Lung (tissue), 12 donors: ENCODE measurements around the gene PRXL2A. TPM values are rescaled to one million over a fixed set of nuclear protein-coding genes. Genes with fewer than 3 reads are reported as not detected.

Experiments
- ATAC-seq: fragments of 200-7000 bp; cut with Tn5 transposase; one replicate; pipeline ENCODE4 v1.9.1; 2020; ENCODE audit warnings: moderate number of reproducible peaks; ENCODE audit not compliant: insufficient read depth, low FRiP score
- DNase-seq, 3 donors: peaks; one replicate each; pipeline ENCODE4 v3.0.0-alpha.2; 2013 to 2017
- H3K27ac ChIP-seq, 2 donors: one replicate each; pipeline ENCODE4 v1.5.1; 2013; ENCODE audit warnings: mild to moderate bottlenecking in 2 of 2, moderate library complexity in 2 of 2, control low read depth in 1 of 2, inconsistent platforms in 1 of 2, low read depth in 1 of 2, low read length in 1 of 2
- H3K27me3 ChIP-seq, 3 donors: one replicate each; pipeline ENCODE4 v1.5.1; 2013; ENCODE audit warnings: low read length in 2 of 3; ENCODE audit not compliant: control insufficient read depth in 3 of 3, insufficient read depth in 3 of 3
- H3K36me3 ChIP-seq, 4 donors: one replicate each; pipeline ENCODE4 v1.5.1; 2013; ENCODE audit warnings: low read length in 4 of 4, mild to moderate bottlenecking in 1 of 4, moderate library complexity in 1 of 4; ENCODE audit not compliant: control insufficient read depth in 4 of 4, insufficient read depth in 4 of 4
- H3K4me1 ChIP-seq, 5 donors: one replicate each; pipeline ENCODE4 v1.5.1; 2013; ENCODE audit warnings: low read length in 5 of 5, mild to moderate bottlenecking in 2 of 5, moderate library complexity in 1 of 5; ENCODE audit not compliant: control insufficient read depth in 5 of 5, insufficient read depth in 5 of 5
- H3K4me3 ChIP-seq: one replicate; pipeline ENCODE4 v1.5.1; 2013; ENCODE audit warnings: mild to moderate bottlenecking, control low read depth, moderate library complexity
- H3K9ac ChIP-seq, 2 donors: one replicate each; pipeline ENCODE4 v1.5.1; 2013; ENCODE audit warnings: low read length in 2 of 2, control low read depth in 1 of 2; ENCODE audit not compliant: insufficient read depth in 1 of 2
- H3K9me3 ChIP-seq, 4 donors: one replicate each; pipeline ENCODE4 v1.5.1; 2013; ENCODE audit warnings: low read length in 3 of 4, mild to moderate bottlenecking in 1 of 4, moderate library complexity in 1 of 4; ENCODE audit not compliant: control insufficient read depth in 4 of 4, insufficient read depth in 3 of 4
- WGBS, 2 donors: extraction: QIAGEN DNeasy Blood & Tissue Kit; methylation state at CpG; one replicate each; pipeline ENCODE4 v1.1.7; 2013; 5-methylcytosine and 5-hydroxymethylcytosine counted together
- polyA plus RNA-seq, 2 donors: library from polyadenylated mRNA; stranded (reverse); fragments of 200-250 nt; gene quantifications; one replicate each; pipeline ENCODE4 v1.2.1, GENCODE V29; 2013
- total RNA-seq, 2 donors: library from RNA; depleted of rRNA in 1 of 2; stranded (reverse); fragments of >200 nt in 1 of 2; gene quantifications; one replicate each; pipeline ENCODE4 v1.2.1, GENCODE V29; 2014 to 2021
- TF ChIP-seq, protein P1 (sequence below): IDR thresholded peaks from 2 replicates; pipeline ENCODE4 v1.5.1; 2012; ENCODE audit warnings: mild to moderate bottlenecking; ENCODE audit errors: control extremely low read depth, extremely low read depth
- donor health status: control.
- donor health status: control.
- donor health status: Bipolar disorder and iron deficiency.
- donor health status: healthy.
- donor health status: DM: yes; HTN: yes; CAD: no.

The PRXL2A gene
- total and polyA plus RNA-seq, 4 donors, result 18.2 to 59.5 (median 37.0) TPM

DNA sequence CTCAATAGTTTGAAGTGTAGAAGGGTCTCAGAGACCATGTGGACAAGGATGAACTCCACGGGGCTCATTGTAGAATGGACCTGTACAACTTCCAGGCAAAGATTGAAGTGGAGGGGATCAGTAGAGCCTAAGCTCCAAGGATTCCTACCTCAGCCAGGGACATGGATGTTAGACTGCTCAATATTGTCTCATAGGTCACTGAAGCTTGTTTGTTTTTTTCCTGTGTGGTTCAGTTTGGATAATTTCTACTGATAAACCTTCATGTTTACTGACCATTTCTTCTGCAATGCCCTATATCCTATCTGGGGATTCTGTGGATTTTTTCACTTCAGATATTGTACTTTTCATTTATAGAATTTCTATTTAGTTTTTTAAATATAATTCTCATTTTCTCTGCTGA is 42.8 kb upstream of the PRXL2A start:
- H3K36me3 ChIP-seq, result no peaks in the 10 kb centered on the region
- WGBS, 2 donors, result 0 to 52% methylated on average over 1 of the region's 1 CpG
- TF ChIP-seq, protein P1, sequence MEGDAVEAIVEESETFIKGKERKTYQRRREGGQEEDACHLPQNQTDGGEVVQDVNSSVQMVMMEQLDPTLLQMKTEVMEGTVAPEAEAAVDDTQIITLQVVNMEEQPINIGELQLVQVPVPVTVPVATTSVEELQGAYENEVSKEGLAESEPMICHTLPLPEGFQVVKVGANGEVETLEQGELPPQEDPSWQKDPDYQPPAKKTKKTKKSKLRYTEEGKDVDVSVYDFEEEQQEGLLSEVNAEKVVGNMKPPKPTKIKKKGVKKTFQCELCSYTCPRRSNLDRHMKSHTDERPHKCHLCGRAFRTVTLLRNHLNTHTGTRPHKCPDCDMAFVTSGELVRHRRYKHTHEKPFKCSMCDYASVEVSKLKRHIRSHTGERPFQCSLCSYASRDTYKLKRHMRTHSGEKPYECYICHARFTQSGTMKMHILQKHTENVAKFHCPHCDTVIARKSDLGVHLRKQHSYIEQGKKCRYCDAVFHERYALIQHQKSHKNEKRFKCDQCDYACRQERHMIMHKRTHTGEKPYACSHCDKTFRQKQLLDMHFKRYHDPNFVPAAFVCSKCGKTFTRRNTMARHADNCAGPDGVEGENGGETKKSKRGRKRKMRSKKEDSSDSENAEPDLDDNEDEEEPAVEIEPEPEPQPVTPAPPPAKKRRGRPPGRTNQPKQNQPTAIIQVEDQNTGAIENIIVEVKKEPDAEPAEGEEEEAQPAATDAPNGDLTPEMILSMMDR, result no peak
- no peak overlapping the region for H3K9ac ChIP-seq
- H3K9me3 ChIP-seq, result peaks cover 0 to 11% (median 6%) of the 10 kb centered on the region in 4 donors
- no peak for ATAC-seq
- no peaks in the 10 kb centered on the region for H3K4me1 ChIP-seq
- no peak overlapping the region for H3K27ac ChIP-seq
- H3K27me3 ChIP-seq, result no peaks in the 10 kb centered on the region
- H3K4me3 ChIP-seq, result no peak overlapping the region
- DNase-seq, result no peak

DNA sequence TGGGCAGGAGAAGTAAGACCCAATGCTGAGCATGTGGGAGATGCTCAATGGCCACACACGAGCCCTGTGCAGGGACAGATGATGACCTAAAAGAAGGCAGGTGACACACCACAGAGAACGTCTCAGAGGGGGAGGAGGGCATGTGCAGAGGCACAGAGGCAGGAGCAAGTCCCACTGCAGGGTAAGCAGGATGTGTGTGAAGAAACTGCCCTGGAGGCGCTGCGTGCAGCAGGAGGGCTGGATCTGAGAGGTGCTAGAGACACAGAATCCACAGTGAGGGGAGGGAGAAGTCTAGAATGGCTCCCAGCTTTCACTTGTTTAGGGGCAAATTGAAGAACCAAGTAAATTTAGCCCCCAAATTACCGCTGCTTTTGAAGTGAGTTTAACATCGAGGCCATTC is 36.9 kb upstream of the PRXL2A start:
- DNase-seq, result no peak
- H3K4me3 ChIP-seq, result no peak overlapping the region
- no peaks in the 10 kb centered on the region for H3K27me3 ChIP-seq
- WGBS, 2 donors, result 76 to 79% methylated on average over 6 of the region's 6 CpGs
- H3K27ac ChIP-seq, result no peak overlapping the region
- H3K36me3 ChIP-seq, result no peaks in the 10 kb centered on the region
- H3K4me1 ChIP-seq, result no peaks in the 10 kb centered on the region
- no peak for ATAC-seq
- no peak overlapping the region for H3K9ac ChIP-seq
- TF ChIP-seq, protein P1, result no peak
- H3K9me3 ChIP-seq, result peaks cover 0 to 11% (median 6%) of the 10 kb centered on the region in 4 donors

DNA sequence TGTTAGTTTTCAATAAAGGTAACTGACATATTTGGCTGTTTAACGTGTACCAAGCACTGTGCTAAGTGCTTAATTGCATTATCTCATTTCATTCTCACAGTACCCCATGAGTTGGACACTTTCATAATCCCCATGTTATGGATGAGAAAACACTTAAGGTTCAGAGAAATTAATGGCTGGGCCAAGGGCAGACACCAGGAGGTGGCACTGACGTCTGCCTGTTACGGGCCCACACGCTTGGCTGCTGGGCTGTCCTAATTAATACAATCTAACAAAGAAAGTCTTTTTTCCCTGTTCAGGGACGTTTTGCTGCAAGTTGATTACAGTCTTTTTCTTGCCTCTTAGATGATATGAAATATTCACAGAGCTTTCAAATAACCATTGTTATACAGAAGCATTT is 35.7 kb upstream of the PRXL2A start:
- Histone ChIP-seq H3K4me1 (no peaks in the 10 kb centered on the region), H3K27ac (no peak overlapping the region), H3K4me3 (no peak overlapping the region), H3K27me3 (no peaks in the 10 kb centered on the region), H3K9me3 (peaks cover 0 to 3% (median 1%) of the 10 kb centered on the region in 4 donors), H3K9ac (no peak overlapping the region), H3K36me3 (no peaks in the 10 kb centered on the region)
- DNase-seq (no peak), ATAC-seq (no peak)
- WGBS, 2 donors, result 86 to 88% methylated on average over 5 of the region's 5 CpGs
- TF ChIP-seq, protein P1, result no peak

DNA sequence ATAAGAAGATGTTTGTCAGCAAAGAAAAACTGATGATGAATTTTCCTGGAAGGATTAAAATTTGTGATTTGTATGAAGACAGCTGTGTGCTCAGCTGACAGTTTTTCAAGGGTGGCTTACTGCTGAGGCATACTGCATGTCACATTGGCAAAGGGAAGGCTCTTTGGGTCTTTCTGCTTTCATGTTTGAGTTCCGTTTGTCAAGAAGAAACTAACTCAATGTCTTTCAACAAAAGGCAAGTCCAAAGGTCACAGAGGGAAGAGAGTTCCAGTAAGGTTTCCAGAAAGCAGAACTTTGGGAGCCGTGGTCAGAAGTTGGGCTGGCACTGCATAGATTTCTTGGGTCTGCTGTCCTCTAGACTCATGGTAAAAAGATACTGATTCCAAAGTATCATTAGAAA is 34.8 kb upstream of the PRXL2A start:
- Histone ChIP-seq H3K27ac (no peak overlapping the region), H3K4me1 (no peaks in the 10 kb centered on the region), H3K9me3 (no peaks in the 10 kb centered on the region), H3K4me3 (no peak overlapping the region), H3K36me3 (no peaks in the 10 kb centered on the region), H3K27me3 (no peaks in the 10 kb centered on the region), H3K9ac (no peak overlapping the region)
- TF ChIP-seq, protein P1, result no peak
- 66 to 70% methylated on average over 2 of the region's 2 CpGs for whole genome bisulfite sequencing, 2 donors
- DNase-seq, result no peak
- no peak for ATAC-seq
